Trophoblast cell (in vitro differentiated cells and primary cell): ENCODE measurements around the gene C9orf153.

Experiments used
- DNase-seq, 2 donors: peaks; one replicate each; pipeline ENCODE4 v3.0.0-alpha.2; 2016
- H2AFZ ChIP-seq: 2 replicates; pipeline ENCODE4 v1.6.1; 2013; ENCODE audit warnings: low read length, moderate library complexity, mild to moderate bottlenecking; ENCODE audit not compliant: insufficient read depth, poor library complexity
- H2AK5ac ChIP-seq: 2 replicates; pipeline ENCODE4 v1.6.1; 2013; ENCODE audit warnings: mild to moderate bottlenecking, low read length
- H2BK120ac ChIP-seq: 2 replicates; pipeline ENCODE4 v1.6.1; 2013; ENCODE audit warnings: low read length, mild to moderate bottlenecking, moderate library complexity; ENCODE audit not compliant: insufficient read depth, poor library complexity
- H2BK12ac ChIP-seq: 2 replicates; pipeline ENCODE4 v1.6.1; 2013; ENCODE audit warnings: mild to moderate bottlenecking, low read length, moderate library complexity
- H2BK5ac ChIP-seq: 2 replicates; pipeline ENCODE4 v1.6.1; 2013; ENCODE audit warnings: low read length, low read depth, moderate library complexity, mild to moderate bottlenecking; ENCODE audit not compliant: poor library complexity
- H3K14ac ChIP-seq: 2 replicates; pipeline ENCODE4 v1.6.1; 2013; ENCODE audit warnings: mild to moderate bottlenecking, low read length
- H3K18ac ChIP-seq: 2 replicates; pipeline ENCODE4 v1.6.1; 2013; ENCODE audit warnings: mild to moderate bottlenecking, low read length
- H3K23ac ChIP-seq: 2 replicates; pipeline ENCODE4 v1.6.1; 2013; ENCODE audit warnings: low read length
- H3K27ac ChIP-seq: 2 replicates; pipeline ENCODE4 v1.5.1; 2013; ENCODE audit warnings: low read depth, mild to moderate bottlenecking, inconsistent platforms, low read length, moderate library complexity
- H3K27me3 ChIP-seq: 2 replicates; pipeline ENCODE4 v1.6.1; 2013; ENCODE audit warnings: inconsistent platforms, mild to moderate bottlenecking, low read length, moderate library complexity; ENCODE audit not compliant: insufficient read depth
- H3K36me3 ChIP-seq, 2 experiments: 1 replicate in 1 of 2; 2 replicates in 1 of 2; pipeline ENCODE4 v1.6.1; 2013; ENCODE audit warnings: low read length in 2 of 2, mild to moderate bottlenecking in 2 of 2, moderate library complexity in 1 of 2; ENCODE audit not compliant: insufficient read depth in 2 of 2, control insufficient read depth in 1 of 2
- H3K4ac ChIP-seq: 2 replicates; pipeline ENCODE4 v1.6.1; 2013; ENCODE audit warnings: low read depth, mild to moderate bottlenecking, low read length, moderate library complexity
- H3K4me1 ChIP-seq, 2 experiments: 1 replicate in 1 of 2; 2 replicates in 1 of 2; pipeline ENCODE4 v1.6.1; 2013; ENCODE audit warnings: low read length in 2 of 2, mild to moderate bottlenecking in 2 of 2, moderate library complexity in 1 of 2; ENCODE audit not compliant: insufficient read depth in 2 of 2, control insufficient read depth in 1 of 2
- H3K4me2 ChIP-seq: 2 replicates; pipeline ENCODE4 v1.6.1; 2013; ENCODE audit warnings: inconsistent platforms, mild to moderate bottlenecking, low read length, moderate library complexity
- H3K4me3 ChIP-seq: 2 replicates; pipeline ENCODE4 v1.5.1; 2013; ENCODE audit warnings: mild to moderate bottlenecking, low read depth, low read length, inconsistent platforms
- H3K79me1 ChIP-seq: one replicate; pipeline ENCODE4 v1.6.1; 2013; ENCODE audit warnings: low read length
- H3K79me2 ChIP-seq: 2 replicates; pipeline ENCODE4 v1.6.1; 2013; ENCODE audit warnings: low read length, mild to moderate bottlenecking; ENCODE audit not compliant: control insufficient read depth, insufficient read depth, poor library complexity
- H3K9ac ChIP-seq: 2 replicates; pipeline ENCODE4 v1.6.1; 2013; ENCODE audit warnings: mild to moderate bottlenecking, low read length
- H3K9me3 ChIP-seq: 2 replicates; pipeline ENCODE4 v1.6.1; 2013; ENCODE audit warnings: low read depth, mild to moderate bottlenecking, control low read depth, inconsistent platforms, low read length; ENCODE audit not compliant: insufficient read depth
- H4K12ac ChIP-seq: 2 replicates; pipeline ENCODE4 v1.6.1; 2013; ENCODE audit warnings: low read depth, mild to moderate bottlenecking, low read length, moderate library complexity
- H4K8ac ChIP-seq: 2 replicates; pipeline ENCODE4 v1.6.1; 2013; ENCODE audit warnings: low read depth, mild to moderate bottlenecking, low read length, moderate library complexity
- H4K91ac ChIP-seq: one replicate; pipeline ENCODE4 v1.6.1; 2013; ENCODE audit warnings: low read depth, mild to moderate bottlenecking, low read length, moderate library complexity
- whole genome bisulfite sequencing: extraction: QIAGEN DNeasy Blood & Tissue Kit; methylation state at CpG from one replicate; pipeline ENCODE4 v1.1.7; 2013; ENCODE audit warnings: missing lambda C conversion rate; ENCODE audit not compliant: insufficient read length, insufficient coverage; ENCODE audit errors: extremely low coverage; 5-methylcytosine and 5-hydroxymethylcytosine counted together

The C9orf153 gene

DNA sequence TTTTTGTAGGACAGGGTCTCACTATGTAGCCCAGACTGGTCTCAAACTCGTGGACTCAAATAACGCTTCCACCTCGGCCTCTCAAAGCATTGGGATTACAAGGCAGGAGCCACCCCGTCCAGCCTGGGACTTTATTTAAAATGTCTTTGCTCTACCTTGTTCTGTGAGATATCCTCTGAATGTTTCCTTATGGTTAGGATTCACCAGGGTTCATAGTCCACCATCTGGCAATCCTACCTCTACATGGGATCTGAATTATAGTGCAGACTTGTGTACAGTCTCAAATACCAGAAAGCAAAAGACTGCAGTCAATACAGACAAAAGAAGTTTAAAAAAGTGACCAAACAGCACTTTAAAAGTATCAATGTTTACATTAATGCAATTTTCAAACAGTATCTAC is 12.8 kb upstream of the C9orf153 start:
- no peaks in the 10 kb centered on the region for H3K79me2 ChIP-seq
- no peak overlapping the region for H3K27ac ChIP-seq
- H2BK120ac ChIP-seq = no peak overlapping the region
- no peak overlapping the region for H3K18ac ChIP-seq
- H3K23ac ChIP-seq = no peak overlapping the region
- H3K27me3 ChIP-seq = no peaks in the 10 kb centered on the region
- no peak overlapping the region for H2BK12ac ChIP-seq
- no peak overlapping the region for H4K8ac ChIP-seq
- no peak overlapping the region for H3K9ac ChIP-seq
- H2AK5ac ChIP-seq = no peak overlapping the region
- peaks cover 2 to 8% of the 10 kb centered on the region in 2 experiments for H3K36me3 ChIP-seq
- WGBS = no CpG with 5 or more reads among the region's 4 CpGs
- H4K12ac ChIP-seq = no peak overlapping the region
- no peak overlapping the region for H3K4me3 ChIP-seq
- no peak overlapping the region for H3K4me2 ChIP-seq
- no peaks in the 10 kb centered on the region for H3K79me1 ChIP-seq
- H4K91ac ChIP-seq = no peak overlapping the region
- DNase-seq = no peak
- no peaks in the 10 kb centered on the region for H3K9me3 ChIP-seq
- no peak overlapping the region for H3K14ac ChIP-seq
- no peak overlapping the region for H3K4ac ChIP-seq
- H3K4me1 ChIP-seq = no peaks in the 10 kb centered on the region
- H2BK5ac ChIP-seq = no peak overlapping the region
- H2AFZ ChIP-seq = no peak overlapping the region

DNA sequence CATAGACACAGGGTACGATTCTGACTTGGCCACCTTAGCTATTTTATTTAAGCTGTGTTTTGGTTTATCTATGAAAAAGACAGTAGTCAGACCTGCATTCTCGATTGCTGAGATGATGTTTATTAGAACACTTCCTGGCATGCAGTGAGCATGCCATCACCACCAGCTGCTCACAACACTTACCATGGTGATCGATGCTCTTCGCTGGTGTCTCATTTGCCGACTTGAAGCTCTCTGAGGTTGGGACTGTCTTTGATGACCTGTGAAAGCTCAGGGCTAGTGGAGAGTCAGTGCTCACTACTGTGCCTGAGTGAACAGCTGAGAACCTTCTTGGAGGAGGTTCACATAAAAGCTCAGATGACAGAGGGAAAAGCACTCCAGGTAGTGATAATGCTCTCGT is 4.4 kb upstream of the C9orf153 start:
- no peak overlapping the region for H2AK5ac ChIP-seq
- no peaks in the 10 kb centered on the region for H3K79me2 ChIP-seq
- no peak overlapping the region for H3K4ac ChIP-seq
- no peaks in the 10 kb centered on the region for H3K4me1 ChIP-seq
- no peak overlapping the region for H4K12ac ChIP-seq
- H3K36me3 ChIP-seq = peaks cover 14 to 17% of the 10 kb centered on the region in 2 experiments
- H2AFZ ChIP-seq = no peak overlapping the region
- H3K14ac ChIP-seq = no peak overlapping the region
- no CpG with 5 or more reads among the region's 6 CpGs for WGBS
- H3K79me1 ChIP-seq = no peaks in the 10 kb centered on the region
- H2BK12ac ChIP-seq = no peak overlapping the region
- no peak for DNase-seq
- no peak overlapping the region for H4K8ac ChIP-seq
- no peak overlapping the region for H3K23ac ChIP-seq
- no peak overlapping the region for H3K4me3 ChIP-seq
- no peak overlapping the region for H2BK5ac ChIP-seq
- no peaks in the 10 kb centered on the region for H3K27me3 ChIP-seq
- H3K9ac ChIP-seq = no peak overlapping the region
- H3K4me2 ChIP-seq = no peak overlapping the region
- H3K27ac ChIP-seq = no peak overlapping the region
- no peak overlapping the region for H3K18ac ChIP-seq
- no peak overlapping the region for H4K91ac ChIP-seq
- no peaks in the 10 kb centered on the region for H3K9me3 ChIP-seq
- H2BK120ac ChIP-seq = no peak overlapping the region

DNA sequence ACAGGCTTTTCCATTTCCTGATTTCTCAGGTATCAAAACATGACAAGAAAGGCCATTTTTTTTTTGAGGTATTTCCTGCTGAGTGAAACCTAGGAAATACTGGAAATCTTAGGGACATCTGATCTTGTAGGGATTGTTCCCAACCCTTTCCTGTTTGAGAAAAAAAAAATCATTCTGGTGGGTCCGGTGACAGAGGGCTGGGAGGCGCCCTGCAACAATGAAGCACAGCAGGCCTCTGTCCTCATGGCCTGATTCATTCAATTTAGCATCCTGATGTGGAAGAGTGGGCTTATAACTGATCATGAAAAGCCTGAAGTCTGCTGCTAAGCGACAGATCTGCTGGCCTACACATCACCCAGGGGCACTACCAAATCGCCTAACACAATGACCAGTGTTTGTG is 3.0 kb upstream of the C9orf153 start:
- Histone ChIP-seq H3K4ac (no peak overlapping the region), H3K23ac (no peak overlapping the region), H3K79me1 (no peaks in the 10 kb centered on the region), H4K91ac (no peak overlapping the region), H3K4me2 (no peak overlapping the region), H2BK12ac (no peak overlapping the region), H3K36me3 (peaks cover 14 to 17% of the 10 kb centered on the region in 2 experiments), H4K8ac (no peak overlapping the region), H3K9ac (no peak overlapping the region), H3K14ac (no peak overlapping the region), H3K79me2 (no peaks in the 10 kb centered on the region), H3K9me3 (no peaks in the 10 kb centered on the region), H4K12ac (no peak overlapping the region), H2BK120ac (no peak overlapping the region), H2AFZ (no peak overlapping the region), H2AK5ac (no peak overlapping the region), H3K4me1 (no peaks in the 10 kb centered on the region), H3K27ac (no peak overlapping the region), H3K4me3 (no peak overlapping the region), H3K18ac (no peak overlapping the region), H3K27me3 (no peaks in the 10 kb centered on the region), H2BK5ac (no peak overlapping the region)
- WGBS = no CpG with 5 or more reads among the region's 4 CpGs
- DNase-seq = no peak

DNA sequence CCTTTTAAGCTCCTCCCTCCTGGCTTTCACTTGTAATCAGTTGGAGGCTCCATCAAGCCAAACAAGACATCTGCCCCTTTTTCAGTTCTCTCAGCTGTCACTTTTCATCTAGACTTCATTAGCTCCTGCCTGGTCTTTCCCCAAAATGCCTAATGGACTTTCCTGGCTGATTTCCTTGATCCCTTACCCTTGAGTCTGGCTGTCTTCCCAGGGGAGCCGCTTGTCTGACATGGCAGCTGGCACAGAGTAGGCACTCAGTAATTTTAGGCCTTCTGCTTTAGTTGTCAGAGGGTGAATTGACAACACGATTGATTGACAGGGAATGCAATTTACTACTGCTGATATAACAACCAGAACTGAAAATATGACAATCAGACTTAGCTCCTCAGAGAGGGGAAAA is 2.1 kb downstream of the C9orf153 start:
- no peak overlapping the region for H3K18ac ChIP-seq
- H3K79me1 ChIP-seq = no peaks in the 10 kb centered on the region
- H3K9ac ChIP-seq = no peak overlapping the region
- no peak overlapping the region for H3K4ac ChIP-seq
- no peak overlapping the region for H3K14ac ChIP-seq
- H3K79me2 ChIP-seq = no peaks in the 10 kb centered on the region
- no peak overlapping the region for H3K4me3 ChIP-seq
- no peak overlapping the region for H3K23ac ChIP-seq
- no peak overlapping the region for H3K4me2 ChIP-seq
- no peak overlapping the region for H4K12ac ChIP-seq
- H2BK5ac ChIP-seq = no peak overlapping the region
- DNase-seq = no peak
- H3K27ac ChIP-seq = no peak overlapping the region
- H3K4me1 ChIP-seq = no peaks in the 10 kb centered on the region
- no peak overlapping the region for H2AK5ac ChIP-seq
- H3K9me3 ChIP-seq = no peaks in the 10 kb centered on the region
- no peaks in the 10 kb centered on the region for H3K27me3 ChIP-seq
- H2AFZ ChIP-seq = no peak overlapping the region
- H2BK120ac ChIP-seq = no peak overlapping the region
- H3K36me3 ChIP-seq = peaks cover 0 to 6% of the 10 kb centered on the region in 2 experiments
- H2BK12ac ChIP-seq = no peak overlapping the region
- H4K91ac ChIP-seq = no peak overlapping the region
- no CpG with 5 or more reads among the region's 2 CpGs for WGBS
- no peak overlapping the region for H4K8ac ChIP-seq
